ENCODE results near the gene MAPRE3. TPM values are rescaled to one million over a fixed set of nuclear protein-coding genes. Genes with fewer than 3 reads are reported as not detected.
A peak's percentile ranks its signal among the peaks of the same experiment; 100 is the strongest.

The MAPRE3 gene
- total RNA-seq, 2 experiments from 2014 or later: 3.4 to 4.5 TPM

DNA sequence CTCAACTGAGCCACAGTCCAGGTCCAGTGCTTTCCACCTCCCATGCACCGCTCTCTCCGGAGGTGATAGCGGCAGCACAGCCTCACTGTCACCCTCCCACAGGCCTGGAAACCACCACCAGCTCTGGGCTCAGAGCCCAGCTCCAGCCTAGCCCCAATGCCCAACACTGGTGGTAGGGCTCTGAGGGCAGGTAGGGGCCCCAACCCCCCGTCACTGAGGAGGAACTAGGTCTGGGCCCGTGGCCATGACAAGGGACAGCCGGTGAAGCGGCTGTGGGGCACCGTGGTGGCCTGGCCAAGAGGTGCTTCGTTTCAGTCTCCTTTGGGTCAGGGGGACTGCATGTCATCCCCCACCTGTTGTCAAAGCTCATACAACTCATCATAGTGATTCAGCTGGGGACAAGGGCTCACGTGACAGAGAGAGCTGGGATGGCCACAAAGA is 56.8 kb downstream of the MAPRE3 start:
- Histone ChIP-seq H3K9me3 (ENCODE audit: control insufficient read depth in 1 of 2, insufficient read depth in 1 of 2, low read length in 2 of 2) (no peaks in the 10 kb centered on the region), H3K27ac (ENCODE audit: low read depth in 1 of 2, low read length in 2 of 2) (no peak overlapping the region), H3K4me1 (ENCODE audit: insufficient read depth, low read length) (peaks cover 13% of the 10 kb centered on the region), H3K27me3 (ENCODE audit: control insufficient read depth in 1 of 2, insufficient read depth in 2 of 2, low read length in 2 of 2) (no peaks in the 10 kb centered on the region), H3K36me3 (ENCODE audit: insufficient read depth, low read length) (peaks cover 4% of the 10 kb centered on the region), H3K4me3 (ENCODE audit: low read length) (no peak overlapping the region)
- ATAC-seq (ENCODE audit: poor library complexity) (no peak), DNase-seq (no peak)
- ChIA-PET POLR2A (no interaction called here), CTCF (no interaction called here)
- Mint-ChIP-seq H3K36me3 (ENCODE audit: low read depth) (peaks cover 4% of the 10 kb centered on the region), H3K4me1 (ENCODE audit: low read depth) (peaks cover 16% of the 10 kb centered on the region), H3K27me3 (no peaks in the 10 kb centered on the region), H3K27ac (no peak overlapping the region), H3K4me3 (no peak overlapping the region), H3K9me3 (no peaks in the 10 kb centered on the region)
- TF ChIP-seq, protein P1, sequence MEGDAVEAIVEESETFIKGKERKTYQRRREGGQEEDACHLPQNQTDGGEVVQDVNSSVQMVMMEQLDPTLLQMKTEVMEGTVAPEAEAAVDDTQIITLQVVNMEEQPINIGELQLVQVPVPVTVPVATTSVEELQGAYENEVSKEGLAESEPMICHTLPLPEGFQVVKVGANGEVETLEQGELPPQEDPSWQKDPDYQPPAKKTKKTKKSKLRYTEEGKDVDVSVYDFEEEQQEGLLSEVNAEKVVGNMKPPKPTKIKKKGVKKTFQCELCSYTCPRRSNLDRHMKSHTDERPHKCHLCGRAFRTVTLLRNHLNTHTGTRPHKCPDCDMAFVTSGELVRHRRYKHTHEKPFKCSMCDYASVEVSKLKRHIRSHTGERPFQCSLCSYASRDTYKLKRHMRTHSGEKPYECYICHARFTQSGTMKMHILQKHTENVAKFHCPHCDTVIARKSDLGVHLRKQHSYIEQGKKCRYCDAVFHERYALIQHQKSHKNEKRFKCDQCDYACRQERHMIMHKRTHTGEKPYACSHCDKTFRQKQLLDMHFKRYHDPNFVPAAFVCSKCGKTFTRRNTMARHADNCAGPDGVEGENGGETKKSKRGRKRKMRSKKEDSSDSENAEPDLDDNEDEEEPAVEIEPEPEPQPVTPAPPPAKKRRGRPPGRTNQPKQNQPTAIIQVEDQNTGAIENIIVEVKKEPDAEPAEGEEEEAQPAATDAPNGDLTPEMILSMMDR (IDR thresholded peaks at IDR 0.05): no peak
- intact Hi-C loops (cut with DNase I, micrococcal nuclease): no loop called here

DNA sequence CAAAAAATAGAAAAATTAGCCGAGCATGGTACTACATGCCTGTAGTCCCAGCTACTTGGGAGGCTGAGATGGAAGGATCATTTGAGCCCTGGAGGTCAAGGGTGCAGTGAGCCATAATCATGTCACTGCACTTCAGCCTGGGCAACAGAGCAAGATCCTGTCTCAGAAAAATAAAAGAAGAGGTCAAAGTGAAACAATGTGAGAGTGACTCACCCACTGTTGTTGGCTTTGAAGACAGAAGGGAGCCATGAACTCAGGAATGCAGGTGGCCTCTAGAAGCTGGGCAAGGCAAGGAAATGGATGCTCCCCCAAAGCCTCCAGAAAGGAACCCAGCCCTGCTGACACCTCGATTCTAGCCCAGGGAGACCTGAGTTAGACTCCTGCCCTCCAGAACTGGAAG is 58.6 kb downstream of the MAPRE3 start:
- H3K4me1 Mint-ChIP-seq (ENCODE audit: low read depth): peaks cover 32% of the 10 kb centered on the region
- no peak for DNase-seq
- Histone ChIP-seq H3K27me3 (ENCODE audit: control insufficient read depth in 1 of 2, insufficient read depth in 2 of 2, low read length in 2 of 2) (no peaks in the 10 kb centered on the region), H3K27ac (ENCODE audit: low read depth in 1 of 2, low read length in 2 of 2) (no peak overlapping the region), H3K4me3 (ENCODE audit: low read length) (no peak overlapping the region), H3K36me3 (ENCODE audit: insufficient read depth, low read length) (peaks cover 2% of the 10 kb centered on the region), H3K9me3 (ENCODE audit: control insufficient read depth in 1 of 2, insufficient read depth in 1 of 2, low read length in 2 of 2) (no peaks in the 10 kb centered on the region), H3K4me1 (ENCODE audit: insufficient read depth, low read length) (peaks cover 27% of the 10 kb centered on the region)
- no peak overlapping the region for H3K27ac Mint-ChIP-seq
- no peaks in the 10 kb centered on the region for H3K9me3 Mint-ChIP-seq
- no peak for ATAC-seq (ENCODE audit: poor library complexity)
- intact Hi-C loops (cut with DNase I, micrococcal nuclease): no loop called here
- CTCF ChIA-PET: no interaction called here
- peak overlapping the region; percentile 37 for H3K4me3 Mint-ChIP-seq
- H3K36me3 Mint-ChIP-seq (ENCODE audit: low read depth): peaks cover 17% of the 10 kb centered on the region
- TF ChIP-seq, protein P1 (IDR thresholded peaks at IDR 0.05): no peak
- POLR2A ChIA-PET: no interaction called here
- H3K27me3 Mint-ChIP-seq: no peaks in the 10 kb centered on the region

DNA sequence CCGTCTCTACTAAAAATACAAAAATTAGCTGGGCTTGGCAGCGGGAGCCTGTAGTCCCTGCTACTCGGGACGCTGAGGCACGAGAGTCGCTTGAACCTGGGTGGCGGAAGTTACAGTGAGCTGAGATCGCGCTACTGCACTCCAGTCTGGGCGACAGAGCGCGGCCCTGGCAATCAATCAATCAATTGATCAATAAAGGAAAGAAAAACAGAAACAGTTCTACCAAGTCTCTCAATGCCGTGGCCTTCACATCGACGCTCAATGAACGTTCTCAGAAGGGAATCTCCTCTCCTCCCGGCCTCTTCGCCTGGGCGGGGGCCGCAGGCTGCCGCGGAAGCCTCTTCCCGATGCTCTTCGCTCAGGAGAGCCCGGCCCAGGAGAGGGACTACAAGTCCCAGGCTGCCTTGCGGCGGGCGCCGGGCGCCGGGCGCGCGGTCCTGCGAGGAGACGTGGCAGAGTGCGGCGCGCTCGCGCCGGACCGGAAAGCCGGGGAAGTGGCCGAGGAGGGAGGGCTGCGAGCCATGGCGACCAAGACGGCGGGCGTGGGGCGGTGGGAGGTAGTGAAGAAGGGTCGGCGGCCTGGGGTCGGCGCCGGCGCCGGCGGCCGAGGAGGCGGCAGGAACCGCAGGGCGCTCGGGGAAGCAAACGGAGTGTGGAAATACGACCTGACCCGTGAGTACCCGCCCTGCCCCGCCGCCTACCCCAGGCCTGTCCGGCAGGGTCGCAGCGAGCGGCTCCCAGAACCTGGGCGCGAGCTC is 62.2 kb downstream of the MAPRE3 start, which contains the start of gene TMEM214:
TMEM214 (plus strand) TSS at position 471 of the 758 bp plus-strand sequence; CDS start at position 522, 51 bp downstream.
- TF ChIP-seq, protein P1 (IDR thresholded peaks at IDR 0.05): no peak
- H3K4me3 Mint-ChIP-seq: peak within 1 kb of the TSS; percentile 96
- H3K27me3 Mint-ChIP-seq: no peaks in the 10 kb centered on the region
- peak within 1 kb of the TSS; percentile 83 for H3K27ac Mint-ChIP-seq
- no peaks in the 10 kb centered on the region for H3K9me3 Mint-ChIP-seq
- Histone ChIP-seq H3K4me3 (ENCODE audit: low read length) (peak within 1 kb of the TSS; percentile 92), H3K9me3 (ENCODE audit: control insufficient read depth in 1 of 2, insufficient read depth in 1 of 2, low read length in 2 of 2) (no peaks in the 10 kb centered on the region), H3K27me3 (ENCODE audit: control insufficient read depth in 1 of 2, insufficient read depth in 2 of 2, low read length in 2 of 2) (no peaks in the 10 kb centered on the region), H3K36me3 (ENCODE audit: insufficient read depth, low read length) (peaks cover 28% of the 10 kb centered on the region), H3K4me1 (ENCODE audit: insufficient read depth, low read length) (peaks cover 36% of the 10 kb centered on the region), H3K27ac (ENCODE audit: low read depth in 1 of 2, low read length in 2 of 2) (peak within 1 kb of the TSS; percentile 64 to 73)
- ChIA-PET CTCF (interaction anchor here (1.2 to 4.0 kb wide), 3 partner anchors 16 to 54 kb away, joined by 4 to 13 read pairs (median 4); partner anchors contain the start of genes AGBL5 and KHK), POLR2A (interaction anchor here (0.7 to 4.5 kb wide), 7 partner anchors 13 to 61 kb away, joined by 3 to 37 read pairs (median 4); partner anchors contain the start of genes AGBL5, KHK and OST4)
- DNase-seq (peak; percentile 55 to 86 (median 74)), ATAC-seq (ENCODE audit: poor library complexity) (peak; percentile 94)
- intact Hi-C loops (cut with DNase I, micrococcal nuclease): loop anchor here (1.0 to 5.0 kb wide), 7 partner anchors 17 to 102 kb away; partner anchors contain the start of genes AGBL5 (in 1 of the 2), KHK (in 1 of the 2), MAPRE3 (in 1 of the 2) and OST4 (in 1 of the 2)
- peaks cover 45% of the 10 kb centered on the region for H3K4me1 Mint-ChIP-seq (ENCODE audit: low read depth)
- peaks cover 48% of the 10 kb centered on the region for H3K36me3 Mint-ChIP-seq (ENCODE audit: low read depth)
